ENCODE data around the gene RIN3. TPM values are rescaled to one million over a fixed set of nuclear protein-coding genes. Genes with fewer than 3 reads are reported as not detected.

The RIN3 gene
- total and polyA plus RNA-seq, 10 of the 15 experiments (the other 5 are each of a cell fraction or from before 2014, with no cell fraction given), result 0.91 to 23.3 (median 6.3) TPM

DNA sequence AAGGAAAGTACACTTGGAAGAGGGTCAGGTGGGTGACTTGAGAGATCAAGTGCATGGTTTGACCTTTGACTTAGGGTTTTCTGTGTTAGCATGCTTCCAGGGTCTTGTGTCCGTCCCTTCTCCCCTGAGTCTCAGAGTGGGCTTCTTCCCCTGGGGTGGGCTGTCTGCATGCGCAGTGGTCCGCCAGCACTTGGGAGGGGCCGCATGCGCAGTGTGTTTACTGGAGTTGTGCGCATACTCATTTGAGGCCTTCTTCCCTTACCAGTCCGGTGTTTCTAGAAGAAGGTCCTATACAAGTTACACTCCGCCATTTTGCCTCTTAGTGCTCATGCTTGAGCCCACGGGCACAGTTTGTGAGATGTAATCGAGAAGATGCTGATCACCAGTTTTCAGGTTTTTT, 58.5 kb downstream of the RIN3 start:
- Histone ChIP-seq H3K4me2 (ENCODE audit: control insufficient read depth, insufficient read depth) (no peak overlapping the region), H3K36me3 (ENCODE audit: control insufficient read depth in 2 of 2, insufficient read depth in 2 of 2, low read length in 1 of 2) (no peaks in the 10 kb centered on the region), H3K9me3 (replicated peaks; ENCODE audit: control insufficient read depth, insufficient read depth, low read length) (peaks cover 5% of the 10 kb centered on the region; the same call in 2 of the 3 replicates), H3K4me1 (ENCODE audit: control insufficient read depth, insufficient read depth, low read length) (peaks cover 36% of the 10 kb centered on the region), H3K79me2 (ENCODE audit: control insufficient read depth, insufficient read depth, low read length) (no peaks in the 10 kb centered on the region), H2AFZ (ENCODE audit: control insufficient read depth, low read depth, low read length) (no peak overlapping the region), H3K27me3 (replicated peaks in 1 of 2; ENCODE audit: control insufficient read depth in 2 of 2, insufficient read depth in 2 of 2, low read length in 1 of 2) (no peaks in the 10 kb centered on the region), H4K20me1 (ENCODE audit: control insufficient read depth, insufficient read depth) (no peaks in the 10 kb centered on the region), H3K27ac (ENCODE audit: control insufficient read depth, insufficient read depth) (no peak overlapping the region), H3K9ac (ENCODE audit: control insufficient read depth, insufficient read depth, low read length) (no peak overlapping the region), H3K4me3 (no peak overlapping the region)
- no TSS peak for BruUV-seq (replicated peaks)
- POLR2A ChIA-PET, result no interaction called here
- no peak for FAIRE-seq
- DNase-seq (ENCODE audit: low read depth, low spot score), result no peak
- intact Hi-C loops (cut with micrococcal nuclease; ENCODE audit: unreplicated experiment) (no loop called here), in situ Hi-C loops (cut with MboI) (no loop called here)
- TF ChIP-seq CREM (IDR thresholded peaks at IDR 0.05; ENCODE audit: low read depth) (no peak), EZH2 (IDR thresholded peaks at IDR 0.05; ENCODE audit: borderline replicate concordance, control insufficient read depth, low read depth, low read length) (no peak), TBL1XR1 (IDR thresholded peaks at IDR 0.05; ENCODE audit: low read depth, low read length) (no peak), KDM1A (IDR thresholded peaks at IDR 0.05; ENCODE audit: borderline replicate concordance) (no peak), DPF2 (IDR thresholded peaks at IDR 0.05) (no peak), GABPA (IDR thresholded peaks at IDR 0.05; ENCODE audit: low read depth) (no peak), NFYB (IDR thresholded peaks at IDR 0.05; ENCODE audit: insufficient read depth, low read depth, low read length) (no peak)
- TF ChIP-seq, protein P1, sequence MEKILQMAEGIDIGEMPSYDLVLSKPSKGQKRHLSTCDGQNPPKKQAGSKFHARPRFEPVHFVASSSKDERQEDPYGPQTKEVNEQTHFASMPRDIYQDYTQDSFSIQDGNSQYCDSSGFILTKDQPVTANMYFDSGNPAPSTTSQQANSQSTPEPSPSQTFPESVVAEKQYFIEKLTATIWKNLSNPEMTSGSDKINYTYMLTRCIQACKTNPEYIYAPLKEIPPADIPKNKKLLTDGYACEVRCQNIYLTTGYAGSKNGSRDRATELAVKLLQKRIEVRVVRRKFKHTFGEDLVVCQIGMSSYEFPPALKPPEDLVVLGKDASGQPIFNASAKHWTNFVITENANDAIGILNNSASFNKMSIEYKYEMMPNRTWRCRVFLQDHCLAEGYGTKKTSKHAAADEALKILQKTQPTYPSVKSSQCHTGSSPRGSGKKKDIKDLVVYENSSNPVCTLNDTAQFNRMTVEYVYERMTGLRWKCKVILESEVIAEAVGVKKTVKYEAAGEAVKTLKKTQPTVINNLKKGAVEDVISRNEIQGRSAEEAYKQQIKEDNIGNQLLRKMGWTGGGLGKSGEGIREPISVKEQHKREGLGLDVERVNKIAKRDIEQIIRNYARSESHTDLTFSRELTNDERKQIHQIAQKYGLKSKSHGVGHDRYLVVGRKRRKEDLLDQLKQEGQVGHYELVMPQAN (conservative IDR thresholded peaks at IDR 0.05), result no peak
- CTCF ChIA-PET, result interaction anchor here (2.8 kb wide), 1 partner anchor 15 kb away, joined by 6 read pairs; no protein-coding TSS in a partner anchor
- RAD21 ChIA-PET (ENCODE audit: unreplicated experiment), result no interaction called here
- no peak for ATAC-seq
- SMC1A ChIA-PET (ENCODE audit: uncharacterized antibody, unreplicated experiment), result interaction anchor here (0.8 to 2.1 kb wide), 2 partner anchors 9 to 14 kb away, joined by 4 to 8 read pairs; no protein-coding TSS in a partner anchor
- 99% methylated on average over 10 of the region's 10 CpGs for WGBS (ENCODE audit: insufficient coverage, insufficient replicate concordance, low lambda C conversion rate, missing lambda C conversion rate)
